HG02973 (cell line): ENCODE results near the gene SERPINB13.
"Not testable (repeated sequence)": the region's sequence is repeated elsewhere in the genome, so short reads cannot be mapped to it uniquely, and the experiment has no call there.

Source experiments
- ATAC-seq: cut with Tn5 transposase; IDR thresholded peaks from one replicate; pipeline ENCODE4 v1.9.1; 2021; ENCODE audit warnings: moderate library complexity; ENCODE audit not compliant: unreplicated experiment

The SERPINB13 gene

GRCh38 chr18:63644694-63645093, 57.6 kb downstream of the SERPINB13 start:
- ATAC-seq, result not testable (repeated sequence)

- ATAC-seq, result no peak
These were observed 59.8 kb downstream of the SERPINB13 start for GRCh38 chr18:63646936-63647335.

GRCh38 chr18:63648241-63648640, 61.1 kb downstream of the SERPINB13 start:
- ATAC-seq, result no peak
